Dendritic cell treated with granulocyte-macrophage colony-stimulating factor and Interleukin-4, amounts not matched to agents 40 ng/mL and 50 ng/mL, for 4 days (primary cell): ENCODE measurements around the gene PRKCA.
"Not testable (repeated sequence)": the region's sequence is repeated elsewhere in the genome, so short reads cannot be mapped to it uniquely, and the experiment has no call there.

Experiments used
- H3K27ac Mint-ChIP-seq: one replicate; pipeline ENCODE4 v1.8.0; 2022; ENCODE audit warnings: mild to moderate bottlenecking, mixed read lengths
- H3K27me3 Mint-ChIP-seq: one replicate; pipeline ENCODE4 v1.8.0; 2022; ENCODE audit warnings: mild to moderate bottlenecking, mixed read lengths
- H3K36me3 Mint-ChIP-seq: one replicate; pipeline ENCODE4 v1.8.0; 2022; ENCODE audit warnings: low read depth, mixed read lengths
- H3K4me1 Mint-ChIP-seq: one replicate; pipeline ENCODE4 v1.8.0; 2022; ENCODE audit warnings: low read depth, mixed read lengths
- H3K4me3 Mint-ChIP-seq: one replicate; pipeline ENCODE4 v1.8.0; 2022; ENCODE audit warnings: mild to moderate bottlenecking, moderate library complexity, mixed read lengths
- H3K9me3 Mint-ChIP-seq: one replicate; pipeline ENCODE4 v1.8.0; 2022; ENCODE audit warnings: mixed read lengths
- intact Hi-C: fragments of 100-400 bp; cut with micrococcal nuclease; formaldehyde crosslinking; loops from one replicate; pipeline ENCODE4 v1.15.0; 2022

PRKCA gene

DNA sequence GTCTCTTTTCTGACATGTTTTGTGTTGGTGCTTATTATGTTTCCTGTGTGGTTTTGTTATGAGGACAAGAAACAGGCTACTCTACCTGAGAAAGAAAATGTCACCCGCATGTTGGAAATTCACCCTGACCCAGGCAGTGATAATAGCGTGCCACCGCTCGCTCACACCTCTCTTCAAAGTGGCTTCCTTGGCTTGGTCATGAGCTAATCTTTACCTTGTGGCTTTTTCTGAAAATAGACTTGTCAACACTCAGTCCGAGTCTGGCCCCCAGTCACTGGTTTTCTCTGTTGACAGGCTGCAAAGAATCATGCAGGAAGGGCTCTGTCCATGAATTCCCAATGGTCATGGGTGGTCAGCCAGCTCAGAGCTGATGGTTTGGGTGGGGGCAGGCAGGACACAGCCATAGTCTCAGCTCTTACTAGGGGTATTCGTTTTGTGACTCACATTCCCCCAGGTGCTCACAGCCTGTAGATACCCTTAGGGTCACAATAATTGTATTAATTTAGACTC is 411.2 kb downstream of the PRKCA start:
- intact Hi-C loops, result no loop called here
- Mint-ChIP-seq H3K36me3 (peaks cover 7% of the 10 kb centered on the region), H3K4me3 (no peak overlapping the region), H3K4me1 (no peaks in the 10 kb centered on the region), H3K27ac (no peak overlapping the region), H3K27me3 (no peaks in the 10 kb centered on the region), H3K9me3 (no peaks in the 10 kb centered on the region)

DNA sequence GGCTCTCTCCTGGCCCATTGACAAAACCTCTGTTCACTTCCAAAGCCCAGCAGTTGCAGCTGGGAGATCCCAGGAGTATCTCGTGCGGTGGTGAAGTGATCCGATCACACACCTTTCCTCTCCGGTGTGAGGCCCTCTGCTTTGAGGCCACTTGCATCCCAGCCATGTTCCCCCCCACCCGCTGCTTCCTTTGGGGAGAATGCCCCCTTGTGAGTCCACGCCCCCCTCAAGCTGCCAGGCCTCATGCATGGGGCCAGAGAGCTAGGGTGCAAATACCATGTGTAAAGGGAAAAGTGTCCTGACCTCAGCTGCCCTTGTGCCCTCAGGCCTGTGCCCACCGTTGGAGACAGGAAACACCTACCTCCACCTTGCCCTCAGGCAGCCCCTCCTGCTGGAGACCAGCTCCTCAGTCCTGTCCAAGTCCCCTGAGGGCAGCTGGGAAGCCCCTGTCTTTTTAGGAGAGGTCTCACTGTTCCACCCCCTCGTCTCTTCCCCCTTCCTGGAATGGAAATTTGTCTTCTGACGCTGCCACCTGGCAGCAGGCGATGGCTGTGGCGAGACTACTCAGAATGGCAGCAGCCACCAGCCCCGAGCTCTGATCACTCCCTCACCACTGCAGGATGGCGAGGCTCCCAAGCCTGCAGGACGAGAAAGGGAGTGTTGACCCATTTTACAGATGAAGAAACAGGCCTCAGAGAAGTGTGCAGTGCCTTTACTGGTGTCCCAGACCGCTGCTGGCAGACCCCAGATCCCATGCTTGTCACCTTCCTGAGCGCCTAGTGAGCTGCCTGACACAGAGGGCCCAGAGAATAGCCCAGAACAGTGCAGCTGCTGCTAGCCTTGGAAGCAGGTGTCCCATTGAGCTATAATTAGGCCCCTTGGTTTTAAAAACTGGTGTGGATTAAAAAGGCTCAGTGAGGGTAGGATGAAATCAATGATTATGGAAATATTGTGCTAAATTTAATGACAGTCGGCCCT is 411.9 kb downstream of the PRKCA start:
- peaks cover 7% of the 10 kb centered on the region for H3K36me3 Mint-ChIP-seq
- no peaks in the 10 kb centered on the region for H3K27me3 Mint-ChIP-seq
- H3K27ac Mint-ChIP-seq, result no peak overlapping the region
- no peaks in the 10 kb centered on the region for H3K4me1 Mint-ChIP-seq
- H3K9me3 Mint-ChIP-seq, result no peaks in the 10 kb centered on the region
- no peak overlapping the region for H3K4me3 Mint-ChIP-seq
- intact Hi-C loops, result loop anchor here (1.0 kb wide), 1 partner anchor 192 kb away; no protein-coding TSS in a partner anchor

DNA sequence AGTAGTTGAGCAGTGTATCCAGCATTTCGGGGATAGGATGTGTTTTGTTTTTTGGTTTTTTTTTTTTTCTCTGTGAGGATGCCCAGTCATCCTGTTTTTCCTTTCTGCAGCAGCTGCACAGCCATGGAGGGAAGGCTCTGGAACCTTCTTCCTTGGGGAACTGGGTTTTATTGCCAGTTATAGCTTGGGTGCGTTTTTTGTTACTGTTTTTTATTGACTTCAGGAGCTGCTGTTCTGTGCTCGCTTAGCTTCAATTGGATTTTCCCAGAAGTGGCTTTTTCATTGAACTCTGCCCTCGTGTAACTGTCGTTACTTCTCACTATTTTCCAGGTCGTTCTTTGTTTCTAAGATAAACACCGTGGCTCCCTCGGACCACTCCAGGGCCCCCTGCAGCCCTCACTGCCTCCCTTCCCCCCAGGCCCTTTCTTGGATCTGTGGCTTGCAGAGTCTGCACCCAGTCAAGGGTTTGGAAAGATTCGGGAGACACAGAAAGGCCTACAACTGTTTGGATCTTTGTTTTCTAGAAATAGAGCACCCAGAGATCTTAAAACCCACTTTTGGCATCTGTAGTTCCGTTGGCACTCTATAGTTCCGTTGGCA is 412.8 kb downstream of the PRKCA start:
- intact Hi-C loops, result loop anchor here (1.0 kb wide), 1 partner anchor 191 kb away; no protein-coding TSS in a partner anchor
- Mint-ChIP-seq H3K4me1 (no peaks in the 10 kb centered on the region), H3K27ac (no peak overlapping the region), H3K4me3 (no peak overlapping the region), H3K9me3 (no peaks in the 10 kb centered on the region), H3K36me3 (peaks cover 7% of the 10 kb centered on the region), H3K27me3 (no peaks in the 10 kb centered on the region)

DNA sequence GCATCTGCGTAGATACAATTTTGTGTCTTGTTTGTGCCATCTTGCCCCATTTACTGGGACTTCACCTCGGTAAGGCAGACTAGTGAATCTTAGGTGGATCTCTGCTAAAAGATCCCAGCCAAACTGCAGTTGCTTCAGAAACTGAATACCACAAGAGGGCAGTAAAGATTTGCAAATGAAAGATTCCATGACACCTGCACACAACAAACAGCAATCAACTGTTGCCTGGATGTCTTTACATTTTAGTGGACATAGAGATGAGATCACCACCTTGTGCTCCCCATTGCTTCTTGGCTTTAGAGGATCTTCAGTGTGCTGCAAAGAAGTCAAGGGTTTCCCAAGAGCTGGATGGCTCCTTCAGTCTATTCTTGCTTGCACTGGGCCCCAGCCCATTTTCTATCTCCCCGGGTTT is 413.3 kb downstream of the PRKCA start:
- intact Hi-C loops, result loop anchor here (1.0 kb wide), 1 partner anchor 191 kb away; no protein-coding TSS in a partner anchor
- Mint-ChIP-seq H3K4me1 (no peaks in the 10 kb centered on the region), H3K27ac (no peak overlapping the region), H3K36me3 (peaks cover 7% of the 10 kb centered on the region), H3K27me3 (no peaks in the 10 kb centered on the region), H3K4me3 (no peak overlapping the region), H3K9me3 (no peaks in the 10 kb centered on the region)

DNA sequence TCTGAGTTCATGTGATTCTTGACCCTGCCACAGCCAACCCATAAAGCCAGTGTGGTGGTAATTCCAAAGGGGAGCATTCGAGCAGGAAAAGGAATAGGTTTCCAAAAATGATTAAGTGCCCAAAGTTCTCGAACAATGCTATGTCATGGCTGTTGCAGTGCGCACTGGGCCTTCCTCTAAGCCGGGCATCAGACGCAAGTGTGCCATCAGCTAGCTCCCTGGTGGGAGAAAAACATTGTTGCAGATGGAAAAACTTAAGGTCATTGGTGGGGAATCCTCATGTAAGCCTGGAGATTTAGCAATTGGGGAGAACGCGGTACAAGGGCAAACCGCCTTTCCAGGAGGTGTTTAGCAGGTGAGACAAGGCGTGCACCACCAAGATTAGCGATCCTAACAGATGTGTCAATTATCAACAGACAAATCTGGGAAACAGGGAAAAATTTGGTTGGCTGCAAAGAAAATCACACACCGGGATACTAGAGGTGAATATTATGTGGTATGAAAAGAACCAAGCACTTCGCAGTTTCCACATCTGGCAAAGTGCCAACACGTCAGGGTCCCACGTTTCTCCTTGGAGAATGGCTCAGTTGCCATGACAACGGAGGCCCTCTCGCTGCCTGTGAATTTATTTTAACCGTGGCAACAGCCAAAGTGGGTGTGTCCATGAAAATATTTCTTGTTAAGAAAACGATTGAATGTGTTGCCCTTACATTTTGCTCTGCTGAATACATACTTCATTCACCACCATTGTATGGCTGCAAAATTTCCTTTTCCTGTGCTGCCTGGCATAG is 414.0 kb downstream of the PRKCA start:
- no peak overlapping the region for H3K4me3 Mint-ChIP-seq
- H3K9me3 Mint-ChIP-seq, result no peaks in the 10 kb centered on the region
- H3K27ac Mint-ChIP-seq, result no peak overlapping the region
- no peaks in the 10 kb centered on the region for H3K4me1 Mint-ChIP-seq
- no peaks in the 10 kb centered on the region for H3K27me3 Mint-ChIP-seq
- intact Hi-C loops, result no loop called here
- H3K36me3 Mint-ChIP-seq, result peaks cover 7% of the 10 kb centered on the region

DNA sequence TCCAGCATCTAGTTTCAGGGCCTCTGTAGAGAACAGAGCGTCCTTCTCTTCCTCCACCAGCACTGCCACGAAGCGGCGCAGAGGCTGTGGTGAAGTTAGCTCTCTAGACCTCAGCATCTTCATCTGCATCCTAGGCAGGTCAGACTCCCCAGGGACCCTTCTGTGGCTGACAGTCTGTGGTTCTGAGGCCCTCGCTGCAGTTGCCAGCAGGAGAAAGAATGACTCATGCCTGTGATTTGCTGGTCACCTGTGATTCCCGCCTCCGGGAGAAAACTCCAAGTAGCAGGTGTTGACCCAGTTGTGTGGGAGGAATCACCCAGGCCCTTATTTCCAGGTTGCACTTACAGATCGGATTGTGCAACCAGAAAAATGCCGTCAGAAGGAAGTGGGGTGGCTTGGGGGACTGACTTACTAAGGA is 415.2 kb downstream of the PRKCA start:
- no peak overlapping the region for H3K4me3 Mint-ChIP-seq
- intact Hi-C loops, result no loop called here
- H3K9me3 Mint-ChIP-seq, result no peaks in the 10 kb centered on the region
- H3K27me3 Mint-ChIP-seq, result no peaks in the 10 kb centered on the region
- H3K4me1 Mint-ChIP-seq, result peaks cover 1% of the 10 kb centered on the region
- H3K27ac Mint-ChIP-seq, result no peak overlapping the region
- peaks cover 7% of the 10 kb centered on the region for H3K36me3 Mint-ChIP-seq

DNA sequence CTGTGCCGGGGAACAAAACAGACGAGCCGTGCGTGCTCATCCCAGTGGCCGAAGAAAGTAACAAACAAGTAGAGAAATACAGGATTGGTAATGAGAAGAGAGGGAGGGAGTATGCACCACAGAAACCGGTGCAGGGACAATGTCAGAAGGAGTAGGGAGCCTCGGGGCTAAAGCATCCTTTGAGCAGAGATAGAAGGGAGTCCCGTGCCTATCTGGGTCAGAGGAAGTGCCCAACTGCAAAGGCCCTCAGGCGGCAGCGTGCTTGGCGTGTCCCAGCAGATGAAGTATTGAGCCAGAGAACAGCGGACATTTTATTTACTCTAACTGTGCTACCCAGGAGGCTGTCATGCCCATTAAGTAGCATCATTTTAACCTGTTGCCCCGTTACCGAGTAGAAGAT is 417.6 kb downstream of the PRKCA start:
- no peak overlapping the region for H3K4me3 Mint-ChIP-seq
- no peak overlapping the region for H3K27ac Mint-ChIP-seq
- peaks cover 5% of the 10 kb centered on the region for H3K4me1 Mint-ChIP-seq
- H3K9me3 Mint-ChIP-seq, result no peaks in the 10 kb centered on the region
- H3K27me3 Mint-ChIP-seq, result no peaks in the 10 kb centered on the region
- peaks cover 7% of the 10 kb centered on the region for H3K36me3 Mint-ChIP-seq
- intact Hi-C loops, result no loop called here

DNA sequence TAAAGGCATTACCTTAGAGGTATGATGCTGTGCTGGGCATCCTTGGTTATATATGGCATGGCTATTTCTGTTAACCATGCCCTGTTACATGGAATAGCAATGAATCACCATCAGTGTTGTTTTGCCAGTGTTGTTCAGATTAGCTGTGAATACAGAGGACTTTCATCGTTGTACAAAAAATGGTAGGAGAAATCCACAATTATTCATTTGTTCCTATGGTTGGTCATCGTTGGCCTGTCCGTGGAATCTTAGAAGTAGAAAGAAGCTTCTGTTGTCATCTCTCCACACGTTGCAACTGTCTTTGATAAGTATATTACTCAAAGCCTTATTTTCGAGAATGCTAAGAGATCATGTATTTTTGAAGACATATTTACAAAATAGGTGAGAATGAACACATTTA is 418.2 kb downstream of the PRKCA start:
- peaks cover 5% of the 10 kb centered on the region for H3K4me1 Mint-ChIP-seq
- H3K27me3 Mint-ChIP-seq, result no peaks in the 10 kb centered on the region
- H3K9me3 Mint-ChIP-seq, result no peaks in the 10 kb centered on the region
- H3K4me3 Mint-ChIP-seq, result no peak overlapping the region
- H3K27ac Mint-ChIP-seq, result no peak overlapping the region
- peaks cover 7% of the 10 kb centered on the region for H3K36me3 Mint-ChIP-seq
- intact Hi-C loops, result no loop called here

DNA sequence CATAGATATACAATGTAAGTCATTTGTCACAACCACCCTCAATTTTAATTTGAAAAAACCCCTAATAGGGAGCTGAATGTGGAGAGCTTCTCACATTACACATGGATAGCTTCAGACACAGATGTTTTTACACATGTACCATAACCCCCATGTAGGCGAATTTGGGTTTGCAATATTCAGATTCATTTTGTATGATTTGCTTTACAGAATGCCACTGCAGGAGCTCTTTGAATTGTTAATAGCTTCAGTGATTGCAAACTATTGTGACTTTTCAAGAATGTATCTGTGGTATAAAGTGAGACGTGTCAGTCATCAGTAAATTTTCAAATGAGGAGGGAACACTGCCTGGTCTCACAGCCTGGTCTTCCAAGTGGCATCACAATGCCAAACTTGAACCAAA is 419.9 kb downstream of the PRKCA start:
- H3K27me3 Mint-ChIP-seq, result no peaks in the 10 kb centered on the region

DNA sequence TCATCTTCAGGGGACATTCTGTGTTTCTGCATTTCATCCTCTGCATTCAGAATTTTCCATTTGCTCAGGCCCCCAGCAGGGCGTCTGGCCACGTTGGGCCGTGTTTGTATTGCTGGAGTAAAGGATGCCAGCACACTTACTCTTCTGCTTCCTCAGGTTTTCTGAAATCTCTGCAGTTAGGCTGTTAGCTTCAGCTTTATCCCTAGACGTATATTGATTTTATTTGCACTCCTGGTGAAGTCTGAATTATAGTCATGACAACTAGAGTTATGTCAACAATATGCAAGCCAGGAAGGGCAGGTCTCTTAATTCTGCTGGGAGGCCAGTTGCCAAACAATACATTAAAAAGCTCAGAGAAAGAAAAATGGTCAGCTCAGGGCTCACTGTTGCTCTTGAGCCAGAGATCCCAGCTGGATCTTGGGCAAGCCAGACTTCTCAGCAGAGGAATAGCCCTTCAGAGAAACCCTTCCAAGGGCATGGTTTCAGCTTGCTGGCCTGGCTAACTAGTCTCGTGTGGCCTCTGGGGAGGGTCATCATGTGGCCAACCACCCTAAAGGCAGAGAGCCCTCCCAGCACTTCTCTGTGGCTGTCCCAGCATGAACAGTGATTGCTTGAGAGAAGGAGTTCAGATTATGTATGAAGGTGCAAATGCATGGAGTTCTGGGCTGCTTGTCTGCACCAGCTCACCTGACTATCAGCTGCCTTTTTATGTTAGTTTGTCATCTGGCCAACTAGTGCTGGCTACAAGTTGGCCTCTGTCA is 422.3 kb downstream of the PRKCA start:
- no peaks in the 10 kb centered on the region for H3K9me3 Mint-ChIP-seq
- H3K36me3 Mint-ChIP-seq, result no peaks in the 10 kb centered on the region
- intact Hi-C loops, result no loop called here
- peaks cover 5% of the 10 kb centered on the region for H3K4me1 Mint-ChIP-seq
- H3K27me3 Mint-ChIP-seq, result no peaks in the 10 kb centered on the region
- H3K4me3 Mint-ChIP-seq, result no peak overlapping the region
- no peak overlapping the region for H3K27ac Mint-ChIP-seq

More for the DNA sequence above, 419.9 kb downstream of the PRKCA start:
- Mint-ChIP-seq H3K27ac (no peak overlapping the region), H3K4me1 (peaks cover 5% of the 10 kb centered on the region), H3K36me3 (no peaks in the 10 kb centered on the region), H3K4me3 (no peak overlapping the region), H3K9me3 (no peaks in the 10 kb centered on the region)
- intact Hi-C loops, result no loop called here

DNA sequence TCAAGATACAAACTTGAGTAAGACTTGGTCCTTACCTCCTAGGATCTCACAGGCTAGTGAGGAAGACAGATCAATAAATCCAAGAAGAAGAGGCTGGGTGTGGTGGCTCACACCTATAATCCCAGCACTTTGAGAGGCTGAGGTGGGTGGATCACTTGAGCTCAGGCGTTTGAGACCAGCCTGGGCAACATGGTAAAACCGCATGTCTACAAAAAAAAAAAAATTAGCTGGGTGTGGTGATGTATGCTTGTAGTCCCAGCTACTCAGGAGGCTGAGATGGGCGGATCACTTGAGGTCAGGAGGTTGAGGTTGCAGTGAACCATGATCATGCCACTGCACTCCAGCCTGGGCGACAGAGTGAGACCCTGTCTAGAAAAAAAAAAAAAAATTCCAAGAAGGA is 423.0 kb downstream of the PRKCA start:
- H3K36me3 Mint-ChIP-seq, H3K27me3 Mint-ChIP-seq, H3K4me3 Mint-ChIP-seq, H3K9me3 Mint-ChIP-seq, intact Hi-C loops, H3K27ac Mint-ChIP-seq: not testable (repeated sequence)
- H3K4me1 Mint-ChIP-seq, result peaks cover 11% of the 10 kb centered on the region

DNA sequence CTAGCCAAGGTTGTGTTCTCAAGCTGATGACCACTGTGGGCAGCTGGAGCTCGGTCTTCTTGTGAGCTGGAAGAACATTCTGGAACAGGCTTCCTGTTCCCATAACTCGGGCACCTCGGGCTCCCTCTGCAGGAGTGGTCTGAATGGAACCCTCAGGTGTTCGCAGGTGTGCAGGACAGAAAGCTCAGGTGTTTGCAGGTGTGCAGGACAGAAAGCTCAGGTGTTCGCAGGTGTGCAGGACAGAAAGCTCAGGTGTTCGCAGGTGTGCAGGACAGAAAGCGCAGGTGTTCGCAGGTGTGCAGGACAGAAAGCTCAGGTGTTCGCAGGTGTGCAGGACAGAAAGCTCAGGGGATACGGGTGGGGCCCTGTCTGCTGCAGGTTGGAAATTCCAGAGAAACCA is 423.5 kb downstream of the PRKCA start:
- peaks cover 11% of the 10 kb centered on the region for H3K4me1 Mint-ChIP-seq
- no peaks in the 10 kb centered on the region for H3K27me3 Mint-ChIP-seq
- no peaks in the 10 kb centered on the region for H3K9me3 Mint-ChIP-seq
- no peaks in the 10 kb centered on the region for H3K36me3 Mint-ChIP-seq
- no peak overlapping the region for H3K4me3 Mint-ChIP-seq
- intact Hi-C loops, result no loop called here
- H3K27ac Mint-ChIP-seq, result no peak overlapping the region

DNA sequence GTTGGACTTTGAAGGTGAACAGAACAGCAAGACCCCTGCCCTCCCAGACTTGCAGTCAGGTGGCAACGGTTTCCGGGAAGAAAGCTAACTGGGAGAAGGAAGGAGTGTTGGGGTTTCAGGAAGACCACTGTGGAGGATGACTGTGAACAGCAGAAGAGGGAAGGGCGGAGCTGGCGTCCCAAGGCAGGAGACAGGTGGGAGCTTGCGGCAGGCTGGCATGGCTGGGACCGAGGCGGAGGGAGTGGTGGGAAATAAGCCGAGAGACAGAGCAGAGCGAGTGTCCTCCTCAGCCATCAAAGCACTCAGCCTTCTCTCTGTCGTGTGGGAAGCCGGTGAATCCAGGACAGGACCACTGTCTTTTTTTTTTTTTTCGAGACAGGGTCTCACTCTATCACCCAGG is 424.0 kb downstream of the PRKCA start:
- intact Hi-C loops, result no loop called here
- Mint-ChIP-seq H3K27ac (no peak overlapping the region), H3K4me3 (no peak overlapping the region)

More for the DNA sequence above, 424.0 kb downstream of the PRKCA start:
- Mint-ChIP-seq H3K4me1 (peaks cover 11% of the 10 kb centered on the region), H3K27me3 (no peaks in the 10 kb centered on the region), H3K9me3 (no peaks in the 10 kb centered on the region), H3K36me3 (no peaks in the 10 kb centered on the region)
